A549 treated with CpdA at 1 μM for 4 hours (cell line): Measurements from ENCODE around the gene RIMOC1. TPM values are rescaled to one million over a fixed set of nuclear protein-coding genes. Genes with fewer than 3 reads are reported as not detected.

Experiments
- total RNA-seq: library from RNA; stranded (reverse); fragments of 200-300 nt; extraction: Qiagen RNA extraction; gene quantifications from 5 replicates; pipeline ENCODE4 v1.2.3, GENCODE V29; 2022; ENCODE audit warnings: low read depth

Gene RIMOC1
- 9.4 to 12.3 TPM (median 9.9 TPM) in 5 replicates for total RNA-seq

GRCh38 chr5:41903892-41904799 lies at the start of gene RIMOC1:
Gene RIMOC1 (plus strand): TSS chr5:41904344. CDS start chr5:41904368, 24 bp downstream.

GRCh38 chr5:41869724-41870626 lies 34.2 kb upstream of the RIMOC1 start, which contains the start of gene OXCT1:
Gene OXCT1 (minus strand): TSS chr5:41870425. CDS start chr5:41870358, 67 bp downstream.

GRCh38 chr5:41924872-41925554 lies 20.9 kb downstream of the RIMOC1 start, which contains the start of gene FBXO4:
Gene FBXO4 (plus strand): TSS chr5:41925281. CDS start chr5:41925310, 29 bp downstream.

Other genes with a start within 250 kb of the RIMOC1 start
- 2.2 to 3.3 TPM (median 2.7 TPM) in 5 replicates for gene OXCT1, start 33.9 kb upstream of the RIMOC1 start, total RNA-seq
- gene FBXO4, start 20.9 kb downstream of the RIMOC1 start, total RNA-seq: 5.5 to 8.9 TPM (median 6.7 TPM) in 5 replicates